ENCODE measurements around the gene TRNAU1AP.

GRCh38 chr1:28534671-28535070 lies 18.2 kb upstream of the TRNAU1AP start:
- TF ChIP-seq CTCF (IDR thresholded peaks at IDR 0.05), result no peak
- no peak for TF ChIP-seq POLR2A (IDR thresholded peaks at IDR 0.05)
